ENCODE results near the gene DHRS3.
"Not testable (repeated sequence)": the region's sequence is repeated elsewhere in the genome, so short reads cannot be mapped to it uniquely, and the experiment has no call there.

DHRS3 gene

GRCh38 chr1:12541274-12542137 lies 76.5 kb downstream of the DHRS3 start:
- DNase-seq (ENCODE audit: low read depth in 2 of 3, low spot score in 1 of 3) = no peak

- DNase-seq (ENCODE audit: low read depth in 2 of 3, low spot score in 1 of 3) = no peak
These were observed 77.3 kb downstream of the DHRS3 start for GRCh38 chr1:12540580-12541273.

GRCh38 chr1:12539705-12540579 lies 78.1 kb downstream of the DHRS3 start:
- DNase-seq (ENCODE audit: low read depth in 2 of 3, low spot score in 1 of 3) = no peak

- no peak for DNase-seq (ENCODE audit: low read depth in 2 of 3, low spot score in 1 of 3)
These were observed 78.7 kb downstream of the DHRS3 start for GRCh38 chr1:12539320-12539704.

- DNase-seq (ENCODE audit: low read depth in 2 of 3, low spot score in 1 of 3) = not testable (repeated sequence)
These were observed 79.5 kb downstream of the DHRS3 start for GRCh38 chr1:12538536-12538935.

- no peak for DNase-seq (ENCODE audit: low read depth in 2 of 3, low spot score in 1 of 3)
These were observed 80.0 kb downstream of the DHRS3 start for GRCh38 chr1:12537906-12538461.

- no peak for DNase-seq (ENCODE audit: low read depth in 2 of 3, low spot score in 1 of 3)
These were observed 80.7 kb downstream of the DHRS3 start for GRCh38 chr1:12537294-12537693.

GRCh38 chr1:12536023-12536639 lies 81.9 kb downstream of the DHRS3 start:
- no peak for DNase-seq (ENCODE audit: low read depth in 2 of 3, low spot score in 1 of 3)

- no peak for DNase-seq (ENCODE audit: low read depth in 2 of 3, low spot score in 1 of 3)
These were observed 85.3 kb downstream of the DHRS3 start for GRCh38 chr1:12532405-12533315.

GRCh38 chr1:12531179-12531499 lies 86.9 kb downstream of the DHRS3 start:
- no peak for DNase-seq (ENCODE audit: low read depth in 2 of 3, low spot score in 1 of 3)

GRCh38 chr1:12530462-12531178 lies 87.4 kb downstream of the DHRS3 start:
- no peak for DNase-seq (ENCODE audit: low read depth in 2 of 3, low spot score in 1 of 3)

GRCh38 chr1:12529640-12530174 lies 88.3 kb downstream of the DHRS3 start:
- DNase-seq (ENCODE audit: low read depth in 2 of 3, low spot score in 1 of 3) = no peak

- DNase-seq (ENCODE audit: low read depth in 2 of 3, low spot score in 1 of 3) = no peak
These were observed 89.8 kb downstream of the DHRS3 start for GRCh38 chr1:12528021-12528852.

- DNase-seq (ENCODE audit: low read depth in 2 of 3, low spot score in 1 of 3) = no peak
These were observed 90.4 kb downstream of the DHRS3 start for GRCh38 chr1:12527564-12527963.

GRCh38 chr1:12525311-12526181 lies 92.5 kb downstream of the DHRS3 start:
- DNase-seq (ENCODE audit: low read depth in 2 of 3, low spot score in 1 of 3) = no peak

- DNase-seq (ENCODE audit: low read depth in 2 of 3, low spot score in 1 of 3) = no peak
These were observed 93.7 kb downstream of the DHRS3 start for GRCh38 chr1:12524266-12524665.

GRCh38 chr1:12522780-12523179 lies 95.2 kb downstream of the DHRS3 start:
- DNase-seq (ENCODE audit: low read depth in 2 of 3, low spot score in 1 of 3) = not testable (repeated sequence)
